Activated CD4-positive, alpha-beta T cell treated with anti-CD3 and anti-CD28 coated beads, Interleukin-2, amount 10 ng/mL, durations not matched to agents 24 days and 14 days (primary cell): Measurements from ENCODE around the gene DEPDC1B. TPM values are rescaled to one million over a fixed set of nuclear protein-coding genes. Genes with fewer than 3 reads are reported as not detected.
A peak's percentile ranks its signal among the peaks of the same experiment; 100 is the strongest.
"Not testable (repeated sequence)": the region's sequence is repeated elsewhere in the genome, so short reads cannot be mapped to it uniquely, and the experiment has no call there.

Experiments used
- DNase-seq: peaks from one replicate; pipeline ENCODE4 v3.0.0; 2022
- H3K27ac Mint-ChIP-seq: one replicate; pipeline ENCODE4 v1.8.0; 2022; ENCODE audit warnings: mild to moderate bottlenecking, mixed read lengths
- H3K27me3 Mint-ChIP-seq: one replicate; pipeline ENCODE4 v1.8.0; 2022; ENCODE audit warnings: mixed read lengths
- H3K36me3 Mint-ChIP-seq: one replicate; pipeline ENCODE4 v1.8.0; 2022; ENCODE audit warnings: low read depth, mild to moderate bottlenecking, mixed read lengths
- H3K4me1 Mint-ChIP-seq: one replicate; pipeline ENCODE4 v1.8.0; 2021; ENCODE audit warnings: mixed read lengths
- H3K4me3 Mint-ChIP-seq: one replicate; pipeline ENCODE4 v1.8.0; 2022; ENCODE audit warnings: mild to moderate bottlenecking, moderate library complexity, mixed read lengths
- H3K9me3 Mint-ChIP-seq: one replicate; pipeline ENCODE4 v1.8.0; 2021; ENCODE audit warnings: mixed read lengths
- intact Hi-C: fragments of 100-400 bp; cut with micrococcal nuclease; formaldehyde crosslinking; loops from one replicate; pipeline ENCODE4 v1.15.1; 2023
- total RNA-seq: library from RNA; stranded (reverse); gene quantifications from 2 replicates; pipeline ENCODE4 v1.2.3, GENCODE V29; 2022

Gene DEPDC1B
- total RNA-seq, 1 donor from 2014 or later: 19.8 TPM

- DNase-seq, H3K4me1 Mint-ChIP-seq, intact Hi-C loops, H3K9me3 Mint-ChIP-seq, H3K4me3 Mint-ChIP-seq, H3K27ac Mint-ChIP-seq, H3K27me3 Mint-ChIP-seq: not testable (repeated sequence)
- H3K36me3 Mint-ChIP-seq: peaks cover 20% of the 10 kb centered on the region
Observed at GRCh38 chr5:60620752-60621151, 79.2 kb downstream of the DEPDC1B start.

DNA sequence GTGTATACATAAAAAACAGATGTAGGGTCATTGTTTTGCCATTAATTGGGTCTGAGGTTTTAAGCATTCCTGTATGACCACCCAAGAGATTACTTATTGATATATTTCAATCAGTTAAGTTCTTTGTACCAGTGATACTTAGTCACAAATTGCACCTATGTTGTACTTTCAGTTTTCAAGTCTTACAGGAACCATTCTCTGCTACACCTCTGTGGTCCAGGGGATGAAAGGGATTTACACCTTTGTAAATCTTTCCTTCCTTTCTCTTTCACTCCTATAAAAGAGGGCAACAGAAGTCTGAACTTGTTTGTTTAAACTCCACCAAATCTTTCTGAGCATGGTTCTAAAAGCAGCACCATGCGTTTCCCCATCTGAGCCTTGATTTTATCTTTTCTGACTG is 86.1 kb downstream of the DEPDC1B start:
- Mint-ChIP-seq H3K27ac (peak overlapping the region; percentile 12), H3K4me1 (peaks cover 11% of the 10 kb centered on the region), H3K9me3 (peaks cover 7% of the 10 kb centered on the region), H3K27me3 (no peaks in the 10 kb centered on the region), H3K36me3 (peaks cover 21% of the 10 kb centered on the region), H3K4me3 (no peak overlapping the region)
- peak; percentile 59 for DNase-seq
- intact Hi-C loops: no loop called here

- H3K4me1 Mint-ChIP-seq: peaks cover 11% of the 10 kb centered on the region
- no peak overlapping the region for H3K27ac Mint-ChIP-seq
- no peak overlapping the region for H3K4me3 Mint-ChIP-seq
- peaks cover 4% of the 10 kb centered on the region for H3K9me3 Mint-ChIP-seq
- peaks cover 11% of the 10 kb centered on the region for H3K36me3 Mint-ChIP-seq
- peak; percentile 16 for DNase-seq
- intact Hi-C loops: no loop called here
- H3K27me3 Mint-ChIP-seq: no peaks in the 10 kb centered on the region
Observed at GRCh38 chr5:60611099-60611740, 88.7 kb downstream of the DEPDC1B start.

DNA sequence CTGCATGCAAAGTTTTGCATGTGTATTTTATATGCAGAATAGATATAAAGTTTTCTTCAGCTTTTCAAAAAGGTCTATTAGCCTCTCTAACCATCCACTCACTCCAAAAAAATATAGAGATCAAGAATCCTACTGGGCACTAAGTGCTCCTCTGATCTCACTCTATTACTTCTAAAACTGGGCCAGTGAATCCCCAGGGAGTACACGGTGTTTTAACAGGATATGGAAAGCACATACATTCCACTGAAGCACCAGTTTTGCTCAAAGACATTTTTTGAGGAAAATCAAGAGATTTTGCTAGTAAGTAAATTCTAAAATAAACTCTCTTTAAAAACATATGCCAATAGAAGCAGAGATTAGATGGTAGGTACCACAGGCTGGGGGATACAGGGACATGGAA is 95.2 kb downstream of the DEPDC1B start:
- Mint-ChIP-seq H3K27ac (no peak overlapping the region), H3K4me3 (no peak overlapping the region), H3K27me3 (no peaks in the 10 kb centered on the region), H3K36me3 (peaks cover 13% of the 10 kb centered on the region), H3K4me1 (no peaks in the 10 kb centered on the region), H3K9me3 (no peaks in the 10 kb centered on the region)
- DNase-seq: no peak
- intact Hi-C loops: no loop called here

DNA sequence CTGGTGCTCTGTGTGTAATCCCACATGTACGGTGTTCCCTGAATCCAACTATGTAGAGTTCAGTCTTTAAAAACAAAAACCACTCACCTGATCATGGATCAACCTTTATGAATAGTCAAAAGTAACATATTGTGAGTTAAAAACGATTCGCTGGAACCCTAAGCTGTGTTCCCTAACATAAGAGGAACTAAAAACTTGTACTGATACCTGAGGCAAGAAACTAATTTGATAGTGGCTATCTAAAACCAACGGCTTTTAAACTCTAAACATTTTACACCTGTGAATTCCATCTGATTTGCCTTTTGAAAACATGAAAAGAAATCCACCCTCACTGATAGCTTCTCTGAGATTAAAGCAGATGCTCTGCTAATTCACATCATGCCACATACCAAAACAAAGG is 101.5 kb downstream of the DEPDC1B start:
- peak overlapping the region; percentile 15 for H3K4me3 Mint-ChIP-seq
- no peaks in the 10 kb centered on the region for H3K27me3 Mint-ChIP-seq
- no peaks in the 10 kb centered on the region for H3K9me3 Mint-ChIP-seq
- no peak overlapping the region for H3K27ac Mint-ChIP-seq
- peaks cover 22% of the 10 kb centered on the region for H3K36me3 Mint-ChIP-seq
- no peak for DNase-seq
- peaks cover 17% of the 10 kb centered on the region for H3K4me1 Mint-ChIP-seq
- intact Hi-C loops: no loop called here

DNA sequence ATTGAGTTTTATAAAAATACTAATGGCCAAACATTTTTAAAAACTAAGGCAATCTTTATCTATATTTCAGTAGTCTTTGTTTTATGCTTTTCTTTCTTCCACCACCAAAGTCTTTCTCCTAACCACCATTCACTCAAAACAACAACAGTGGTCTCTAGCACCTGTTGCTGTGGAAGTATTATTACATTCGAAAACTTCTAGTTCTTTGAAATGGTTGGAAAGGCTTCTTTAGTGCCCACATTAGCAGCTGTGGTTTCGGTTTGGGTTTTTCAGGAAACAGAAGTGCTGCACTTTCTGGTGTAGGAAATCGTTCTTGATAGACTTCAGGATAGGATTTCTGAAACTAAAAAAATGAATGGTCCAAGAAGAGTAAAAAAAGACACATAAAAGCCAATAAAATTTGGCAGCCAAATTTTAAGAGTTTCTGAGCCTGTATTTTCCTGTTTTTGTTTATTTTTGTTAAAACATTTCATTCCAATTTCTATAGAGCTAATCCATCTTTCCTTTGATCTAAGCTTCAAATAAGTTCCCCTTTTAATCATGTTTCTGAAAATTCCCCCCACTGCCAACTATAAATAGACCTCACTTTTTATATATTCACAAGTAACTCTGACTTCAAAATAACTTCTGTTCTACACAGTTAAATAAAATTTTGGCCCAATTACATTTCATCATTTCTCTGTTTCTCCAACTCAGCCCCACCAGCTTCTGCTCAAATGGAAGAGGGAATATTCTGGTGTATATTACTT is 102.2 kb downstream of the DEPDC1B start:
- Mint-ChIP-seq H3K4me1 (peaks cover 17% of the 10 kb centered on the region), H3K36me3 (peaks cover 20% of the 10 kb centered on the region), H3K4me3 (peak overlapping the region; percentile 15), H3K27ac (no peak overlapping the region), H3K27me3 (no peaks in the 10 kb centered on the region), H3K9me3 (no peaks in the 10 kb centered on the region)
- intact Hi-C loops: no loop called here
- DNase-seq: peak; percentile 82

DNA sequence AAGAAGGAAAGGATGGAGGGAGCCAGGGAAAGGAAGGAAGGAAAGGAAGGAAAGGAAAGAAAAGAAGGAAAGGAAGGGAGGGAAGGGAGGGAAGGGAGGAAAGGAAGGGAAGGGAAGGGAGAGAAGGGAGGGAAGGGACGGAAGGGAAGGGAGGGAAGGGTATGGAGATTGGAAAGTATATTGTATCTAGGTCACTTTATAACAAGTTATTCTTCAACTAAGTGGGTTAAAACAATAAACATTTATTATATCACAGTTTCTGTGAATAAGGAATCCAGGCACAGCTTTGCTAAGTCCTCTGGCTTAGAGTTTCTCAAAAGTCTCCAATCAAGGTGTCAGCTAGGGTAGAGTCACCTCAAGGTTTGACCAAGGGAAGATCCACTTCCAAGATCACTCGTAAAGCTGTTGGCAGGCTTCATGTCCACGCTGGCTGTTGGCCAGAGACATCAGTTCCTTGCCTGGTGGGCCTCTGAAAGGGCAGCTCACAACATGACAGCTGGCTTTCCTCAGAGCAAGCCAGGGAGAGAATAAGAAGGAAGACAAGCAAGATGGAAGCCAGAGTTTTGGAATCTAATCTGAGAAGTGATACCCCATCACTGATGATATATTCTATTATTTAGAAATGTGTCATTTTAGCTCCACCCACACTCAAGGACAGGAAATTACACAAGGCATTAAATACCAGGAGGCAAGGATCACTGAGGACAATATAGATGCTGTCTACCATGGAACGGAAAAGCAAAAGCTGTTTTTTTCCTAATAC is 105.1 kb downstream of the DEPDC1B start:
- no peak overlapping the region for H3K4me3 Mint-ChIP-seq
- intact Hi-C loops: no loop called here
- H3K27me3 Mint-ChIP-seq: no peaks in the 10 kb centered on the region
- no peak overlapping the region for H3K27ac Mint-ChIP-seq
- H3K4me1 Mint-ChIP-seq: peaks cover 17% of the 10 kb centered on the region
- no peak for DNase-seq
- peaks cover 16% of the 10 kb centered on the region for H3K36me3 Mint-ChIP-seq
- H3K9me3 Mint-ChIP-seq: peaks cover under 1% of the 10 kb centered on the region

GRCh38 chr5:60590172-60590571 is 109.8 kb downstream of the DEPDC1B start:
- Mint-ChIP-seq H3K27ac (no peak overlapping the region), H3K36me3 (peaks cover 7% of the 10 kb centered on the region), H3K9me3 (peaks cover 4% of the 10 kb centered on the region), H3K27me3 (no peaks in the 10 kb centered on the region), H3K4me3 (no peak overlapping the region), H3K4me1 (no peaks in the 10 kb centered on the region)
- intact Hi-C loops: no loop called here
- DNase-seq: no peak

- DNase-seq, H3K27me3 Mint-ChIP-seq, H3K9me3 Mint-ChIP-seq, H3K4me3 Mint-ChIP-seq, H3K36me3 Mint-ChIP-seq, intact Hi-C loops, H3K27ac Mint-ChIP-seq, H3K4me1 Mint-ChIP-seq: not testable (repeated sequence)
Observed at GRCh38 chr5:60587312-60587711, 112.7 kb downstream of the DEPDC1B start.

DNA sequence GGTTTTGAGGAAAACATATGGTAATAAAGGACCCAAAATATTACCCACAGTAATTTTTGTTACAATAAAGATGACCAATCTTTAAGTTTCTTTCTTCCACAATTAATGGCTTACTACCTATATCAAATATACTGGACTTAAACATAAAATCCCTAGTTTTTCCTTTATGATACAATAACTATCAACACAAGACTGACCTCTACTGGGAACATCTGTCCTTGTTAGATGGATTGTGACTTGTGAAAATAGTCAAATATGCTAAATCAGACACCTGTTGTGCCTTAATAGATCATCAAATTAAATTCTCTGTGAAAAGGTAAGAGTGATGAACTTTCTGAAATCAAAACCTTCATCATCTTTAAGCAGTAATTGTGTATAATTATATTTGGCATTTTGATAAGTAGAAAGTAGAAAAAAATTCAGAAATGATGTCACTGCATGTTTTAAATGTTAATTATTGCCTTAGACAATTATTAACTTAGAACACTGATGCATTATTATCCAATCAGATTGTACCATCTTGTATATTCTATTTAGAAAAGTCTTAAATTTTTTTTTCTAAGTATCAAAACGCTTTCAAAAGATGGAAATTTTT is 113.6 kb downstream of the DEPDC1B start:
- intact Hi-C loops: no loop called here
- peaks cover 3% of the 10 kb centered on the region for H3K36me3 Mint-ChIP-seq
- H3K4me1 Mint-ChIP-seq: no peaks in the 10 kb centered on the region
- H3K4me3 Mint-ChIP-seq: no peak overlapping the region
- no peak for DNase-seq
- no peaks in the 10 kb centered on the region for H3K27me3 Mint-ChIP-seq
- H3K9me3 Mint-ChIP-seq: peaks cover 4% of the 10 kb centered on the region
- no peak overlapping the region for H3K27ac Mint-ChIP-seq

GRCh38 chr5:60585618-60586017 is 114.3 kb downstream of the DEPDC1B start:
- peaks cover 4% of the 10 kb centered on the region for H3K9me3 Mint-ChIP-seq
- no peaks in the 10 kb centered on the region for H3K27me3 Mint-ChIP-seq
- no peak overlapping the region for H3K27ac Mint-ChIP-seq
- no peak for DNase-seq
- intact Hi-C loops: no loop called here
- no peak overlapping the region for H3K4me3 Mint-ChIP-seq
- peaks cover 3% of the 10 kb centered on the region for H3K36me3 Mint-ChIP-seq
- no peaks in the 10 kb centered on the region for H3K4me1 Mint-ChIP-seq

GRCh38 chr5:60584304-60584703 is 115.7 kb downstream of the DEPDC1B start:
- H3K4me3 Mint-ChIP-seq: no peak overlapping the region
- no peaks in the 10 kb centered on the region for H3K9me3 Mint-ChIP-seq
- no peaks in the 10 kb centered on the region for H3K36me3 Mint-ChIP-seq
- no peak for DNase-seq
- no peaks in the 10 kb centered on the region for H3K4me1 Mint-ChIP-seq
- intact Hi-C loops: no loop called here
- H3K27ac Mint-ChIP-seq: no peak overlapping the region
- H3K27me3 Mint-ChIP-seq: no peaks in the 10 kb centered on the region

- H3K9me3 Mint-ChIP-seq: no peaks in the 10 kb centered on the region
- no peaks in the 10 kb centered on the region for H3K36me3 Mint-ChIP-seq
- no peaks in the 10 kb centered on the region for H3K27me3 Mint-ChIP-seq
- H3K27ac Mint-ChIP-seq: no peak overlapping the region
- no peak for DNase-seq
- no peaks in the 10 kb centered on the region for H3K4me1 Mint-ChIP-seq
- no peak overlapping the region for H3K4me3 Mint-ChIP-seq
- intact Hi-C loops: no loop called here
Observed at GRCh38 chr5:60583616-60584015, 116.3 kb downstream of the DEPDC1B start.

GRCh38 chr5:60578315-60578714 is 121.7 kb downstream of the DEPDC1B start:
- DNase-seq: no peak
- H3K27me3 Mint-ChIP-seq: no peaks in the 10 kb centered on the region
- no peak overlapping the region for H3K27ac Mint-ChIP-seq
- intact Hi-C loops: no loop called here
- peaks cover 26% of the 10 kb centered on the region for H3K9me3 Mint-ChIP-seq
- no peaks in the 10 kb centered on the region for H3K36me3 Mint-ChIP-seq
- H3K4me3 Mint-ChIP-seq: no peak overlapping the region
- H3K4me1 Mint-ChIP-seq: no peaks in the 10 kb centered on the region
